ENCODE measurements around the gene ZPBP2.
A peak's percentile ranks its signal among the peaks of the same experiment; 100 is the strongest.

GRCh38 chr17:39863918-39864746 is 3.9 kb upstream of the ZPBP2 start, which contains the start of gene IKZF3:
- no peak for TF ChIP-seq CTCF (IDR thresholded peaks at IDR 0.05)
- TF ChIP-seq POLR2AphosphoS5 (IDR thresholded peaks at IDR 0.05) = peak in 1 of 2 donors; percentile 27
- TF ChIP-seq EP300 (IDR thresholded peaks at IDR 0.05) = no peak
- no peak for TF ChIP-seq POLR2A (IDR thresholded peaks at IDR 0.05; ENCODE audit: low read depth)
